GM12878 (cell line): ENCODE measurements around the gene RPL36. TPM values are rescaled to one million over a fixed set of nuclear protein-coding genes. Genes with fewer than 3 reads are reported as not detected.
A peak's percentile ranks its signal among the peaks of the same experiment; 100 is the strongest.

ENCODE experiments used
- ATF3 ChIP-seq: IDR thresholded peaks from 2 replicates; pipeline ENCODE4 v1.6.1; 2011; ENCODE audit warnings: low read depth, mild to moderate bottlenecking, low read length, moderate library complexity, borderline replicate concordance; ENCODE audit errors: extremely low read depth
- ATF7 ChIP-seq: fragments of 450-650 bp; IDR thresholded peaks from 2 replicates; pipeline ENCODE4 v1.6.1; 2016; ENCODE audit warnings: low read depth, mild to moderate bottlenecking
- CBFB ChIP-seq: IDR thresholded peaks from 2 replicates; pipeline ENCODE4 v1.6.1; 2016; ENCODE audit warnings: antibody characterized with exemption, low read depth
- CREB1 ChIP-seq: IDR thresholded peaks from 2 replicates; pipeline ENCODE4 v1.6.1; 2012; ENCODE audit warnings: low read depth, mild to moderate bottlenecking, inconsistent platforms
- E2F8 ChIP-seq: fragments of 450-650 bp; IDR thresholded peaks from 2 replicates; pipeline ENCODE4 v1.6.1; 2018; ENCODE audit warnings: mild to moderate bottlenecking, low read depth, moderate library complexity; ENCODE audit not compliant: partially characterized antibody
- EED ChIP-seq: sonication (generic); IDR thresholded peaks from 2 replicates; pipeline ENCODE4 v1.6.1; 2016; ENCODE audit warnings: antibody characterized with exemption, low read depth
- HCFC1 ChIP-seq: fragments of 150-350 bp; IDR thresholded peaks from 2 replicates; pipeline ENCODE4 v1.6.1; 2014; ENCODE audit warnings: low read length
- MYB ChIP-seq: fragments of 150-350 bp; IDR thresholded peaks from 2 replicates; pipeline ENCODE4 v1.6.1; 2014; ENCODE audit warnings: mild to moderate bottlenecking, low read depth, low read length, borderline replicate concordance
- NFIC ChIP-seq: IDR thresholded peaks from 2 replicates; pipeline ENCODE4 v1.6.1; 2012; ENCODE audit warnings: low read depth, mild to moderate bottlenecking, inconsistent platforms, low read length, moderate library complexity
- POLR2A ChIP-seq: IDR thresholded peaks from 2 replicates; pipeline ENCODE4 v1.6.1; 2011; ENCODE audit warnings: low read depth, mild to moderate bottlenecking, low read length
- RAD51 ChIP-seq: fragments of 450-650 bp; IDR thresholded peaks from 2 replicates; pipeline ENCODE4 v1.6.1; 2016; ENCODE audit warnings: moderate library complexity, mild to moderate bottlenecking, inconsistent platforms
- RELA ChIP-seq: fragments of 450-650 bp; IDR thresholded peaks from 2 replicates; pipeline ENCODE4 v1.8.0; 2014; ENCODE audit warnings: borderline replicate concordance; ENCODE audit not compliant: partially characterized antibody
- SIN3A ChIP-seq: IDR thresholded peaks from 2 replicates; pipeline ENCODE4 v1.6.1; 2012; ENCODE audit warnings: low read depth, low read length, improper control_type of control experiment
- SP1 ChIP-seq: IDR thresholded peaks from one replicate; pipeline ENCODE4 v1.6.1; 2011; ENCODE audit warnings: low read depth, low read length
- USF1 ChIP-seq: IDR thresholded peaks from 2 replicates; pipeline ENCODE4 v1.6.1; 2011; ENCODE audit warnings: borderline replicate concordance, low read depth, mild to moderate bottlenecking, moderate library complexity, mixed read lengths, low read length; ENCODE audit not compliant: insufficient read depth; ENCODE audit errors: extremely low read length
- ZNF207 ChIP-seq: fragments of 450-650 bp; IDR thresholded peaks from 2 replicates; pipeline ENCODE4 v1.6.1; 2014; ENCODE audit warnings: antibody characterized with exemption, mild to moderate bottlenecking, borderline replicate concordance
- ZNF592 ChIP-seq: fragments of 450-650 bp; IDR thresholded peaks from 2 replicates; pipeline ENCODE4 v1.6.1; 2017; ENCODE audit warnings: mild to moderate bottlenecking, moderate library complexity
- polyA plus RNA-seq, 11 experiments: library from polyadenylated mRNA; depleted of rRNA in 4 of 11; unstranded in 6 of 11; stranded (reverse) in 5 of 11; fragments of >200 nt; fragmentation: Nextera tagmentation in 4 of 11; fragmentation: Illumina TruSeq in 1 of 11; extraction: Ambion mirVana in 4 of 11; extraction: Trizol in 1 of 11; gene quantifications; 1 replicate in 1 of 11; 2 replicates in 10 of 11; pipeline versions ENCODE4 v1.2.1 to v1.2.3, GENCODE V29; 2011 to 2016; ENCODE audit warnings: inconsistent platforms in 2 of 11, missing spikeins in 2 of 11, low read depth in 1 of 11
- total RNA-seq, 4 experiments: library from RNA; depleted of rRNA in 3 of 4; stranded (reverse); fragments of >200 nt in 3 of 4; fragmentation: Illumina TruSeq in 1 of 4; extraction: Trizol in 1 of 4; gene quantifications; 2 replicates each; pipeline versions ENCODE4 v1.2.1 to v1.2.3, GENCODE V29; 2013 to 2021
- TF ChIP-seq, protein P1 (sequence below): IDR thresholded peaks from 2 replicates; pipeline ENCODE4 v1.6.1; 2012; ENCODE audit warnings: low read length, inconsistent platforms

Gene RPL36
- total and polyA plus RNA-seq, 10 of the 15 experiments (the other 5 are each of a cell fraction or from before 2014, with no cell fraction given) = 374 to 4,942 (median 2,053) TPM

DNA sequence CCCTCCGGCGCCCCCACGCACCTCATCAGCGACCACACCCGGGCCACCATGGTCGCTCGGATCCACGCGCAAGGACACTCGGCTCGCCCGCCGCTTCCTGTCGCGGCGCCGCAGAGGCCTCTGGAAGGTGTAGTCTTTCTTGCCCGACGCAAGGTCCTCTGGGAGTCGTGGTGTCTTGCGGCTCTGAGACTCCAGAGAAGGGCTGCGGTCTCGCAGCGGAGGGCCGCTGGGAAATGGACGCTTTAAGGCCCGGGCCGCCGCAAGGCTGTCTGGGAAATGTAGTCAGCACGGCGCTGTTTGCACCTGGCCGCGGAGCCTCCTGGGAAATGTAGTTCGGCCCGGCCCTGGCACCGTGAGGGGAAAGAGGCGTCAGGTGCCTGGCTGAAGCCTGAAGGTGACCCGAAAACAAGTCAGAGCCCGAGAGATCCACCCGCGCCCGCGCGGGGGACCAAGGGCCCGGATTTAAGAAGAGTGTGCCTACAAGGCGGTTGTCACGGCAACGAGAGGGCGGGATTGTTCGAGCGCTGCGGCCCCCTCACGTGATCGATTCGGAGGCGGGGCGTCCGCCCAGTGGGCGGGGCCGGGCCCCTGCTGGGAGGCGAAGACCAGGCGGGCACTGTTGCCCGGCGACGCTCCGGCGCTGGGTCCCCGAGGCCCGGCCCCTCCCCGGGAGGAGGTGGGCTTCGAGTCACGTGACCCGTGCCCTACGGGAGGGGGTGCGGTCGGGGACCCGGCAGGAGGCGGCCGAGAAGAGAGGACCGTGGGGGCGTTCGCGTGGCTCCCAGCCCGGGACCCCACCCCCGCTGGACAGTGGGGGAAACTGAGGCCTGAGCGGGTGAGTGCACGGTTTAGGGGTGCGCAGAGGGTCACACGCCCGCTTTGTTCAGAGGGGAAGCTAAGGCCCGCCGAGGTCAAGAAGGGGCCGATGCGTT is 9.4 kb upstream of the RPL36 start, which contains the start of the genes HSD11B1L and MICOS13 (continued):
- TF ChIP-seq CREB1 (peak; percentile 90), USF1 (peak; percentile 97), RAD51 (peak; percentile 96), CBFB (peak; percentile 84), NFIC (no peak), ZNF207 (peak; percentile 85; the same call in 1 of the 2 replicates), E2F8 (no peak), EED (no peak), ATF3 (peak; percentile 88), ZNF592 (no peak), ATF7 (peak; percentile 25; the same call in 1 of the 2 replicates), RELA (peak; percentile 14), POLR2A (peak; percentile 90), MYB (no peak), SP1 (no peak), HCFC1 (peak; percentile 99), SIN3A (peak; percentile 89)
- TF ChIP-seq, protein P1, sequence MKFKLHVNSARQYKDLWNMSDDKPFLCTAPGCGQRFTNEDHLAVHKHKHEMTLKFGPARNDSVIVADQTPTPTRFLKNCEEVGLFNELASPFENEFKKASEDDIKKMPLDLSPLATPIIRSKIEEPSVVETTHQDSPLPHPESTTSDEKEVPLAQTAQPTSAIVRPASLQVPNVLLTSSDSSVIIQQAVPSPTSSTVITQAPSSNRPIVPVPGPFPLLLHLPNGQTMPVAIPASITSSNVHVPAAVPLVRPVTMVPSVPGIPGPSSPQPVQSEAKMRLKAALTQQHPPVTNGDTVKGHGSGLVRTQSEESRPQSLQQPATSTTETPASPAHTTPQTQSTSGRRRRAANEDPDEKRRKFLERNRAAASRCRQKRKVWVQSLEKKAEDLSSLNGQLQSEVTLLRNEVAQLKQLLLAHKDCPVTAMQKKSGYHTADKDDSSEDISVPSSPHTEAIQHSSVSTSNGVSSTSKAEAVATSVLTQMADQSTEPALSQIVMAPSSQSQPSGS = no peak
